GM18907 (cell line): ENCODE data around the gene PLEKHN1.
"Not testable (repeated sequence)": the region's sequence is repeated elsewhere in the genome, so short reads cannot be mapped to it uniquely, and the experiment has no call there.

Source experiments
- ATAC-seq: cut with Tn5 transposase; IDR thresholded peaks from one replicate; pipeline ENCODE4 v1.9.1; 2021; ENCODE audit warnings: mild to moderate bottlenecking, moderate library complexity; ENCODE audit not compliant: unreplicated experiment

PLEKHN1 gene

GRCh38 chr1:1005774-1006304, 39.6 kb downstream of the PLEKHN1 start:
- ATAC-seq, result no peak

DNA sequence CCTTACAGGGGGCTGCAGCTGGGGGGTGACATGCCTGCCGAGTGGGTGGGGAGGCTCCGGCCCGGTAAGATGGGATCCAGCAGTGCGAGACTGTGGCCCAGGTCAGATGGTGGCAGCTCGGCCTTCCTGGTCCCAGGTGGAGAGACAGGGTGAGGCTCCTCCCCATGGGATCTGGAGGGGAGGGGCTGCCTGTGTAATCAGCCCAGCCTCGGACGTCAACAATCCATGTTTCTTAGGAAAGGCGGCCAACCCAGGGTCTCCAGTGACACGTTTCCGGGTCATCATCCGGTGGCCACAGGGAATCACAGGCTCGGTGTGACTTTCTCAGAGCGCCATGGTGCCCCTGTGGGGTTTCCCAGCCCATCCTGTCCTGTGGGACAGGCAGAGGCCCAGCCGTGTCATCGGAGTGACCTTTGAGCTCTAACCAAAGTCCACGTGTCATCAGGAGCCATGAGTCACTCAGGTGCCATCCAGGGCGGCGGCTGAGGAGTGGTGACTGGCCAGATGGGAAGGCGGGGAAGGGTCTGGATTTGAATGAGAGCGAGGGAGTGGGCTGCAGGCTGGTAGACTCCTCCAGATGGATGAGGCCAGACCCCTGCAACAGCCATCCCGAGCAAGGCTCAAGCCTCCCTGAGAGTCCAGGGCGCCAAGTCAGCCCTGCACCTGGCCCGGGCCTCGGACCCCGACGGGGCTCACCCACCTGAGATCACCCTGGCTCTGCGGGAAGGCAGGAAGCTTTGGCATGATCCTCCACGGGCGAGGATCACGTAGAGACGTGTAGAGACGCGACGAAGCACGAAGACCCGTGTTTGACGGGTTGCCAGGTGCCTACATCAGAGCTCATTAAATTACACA, 40.2 kb downstream of the PLEKHN1 start:
- ATAC-seq, result no peak

GRCh38 chr1:1010131-1010530, 43.8 kb downstream of the PLEKHN1 start:
- not testable (repeated sequence) for ATAC-seq

DNA sequence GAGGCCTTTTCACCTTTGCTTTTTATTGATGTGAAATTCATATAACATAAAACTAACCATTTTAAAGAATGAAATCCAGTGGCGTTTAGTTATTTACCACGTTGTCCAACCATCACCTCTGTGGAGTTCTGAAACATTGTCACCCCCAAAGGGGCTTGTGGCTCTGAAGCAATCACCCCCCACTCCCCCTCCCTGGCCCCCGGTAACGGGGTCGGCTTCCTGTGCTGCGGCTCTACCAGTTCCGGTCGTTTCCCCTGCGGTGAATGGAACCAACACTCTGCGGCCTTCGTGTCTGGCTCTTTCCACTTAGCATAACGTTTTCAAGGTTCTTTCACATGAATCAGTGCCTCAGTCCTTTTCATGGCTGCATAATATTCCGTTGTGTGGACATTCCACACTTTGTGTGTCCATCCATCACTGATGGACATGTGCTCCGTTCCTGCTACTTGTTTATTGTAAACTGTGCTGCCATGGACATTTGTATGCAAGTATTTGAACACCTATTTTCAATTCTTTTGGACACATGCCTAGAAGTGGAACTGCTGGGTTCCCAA, 45.2 kb downstream of the PLEKHN1 start:
- ATAC-seq, result no peak

- not testable (repeated sequence) for ATAC-seq
These were observed 46.4 kb downstream of the PLEKHN1 start for GRCh38 chr1:1012736-1013104.

DNA sequence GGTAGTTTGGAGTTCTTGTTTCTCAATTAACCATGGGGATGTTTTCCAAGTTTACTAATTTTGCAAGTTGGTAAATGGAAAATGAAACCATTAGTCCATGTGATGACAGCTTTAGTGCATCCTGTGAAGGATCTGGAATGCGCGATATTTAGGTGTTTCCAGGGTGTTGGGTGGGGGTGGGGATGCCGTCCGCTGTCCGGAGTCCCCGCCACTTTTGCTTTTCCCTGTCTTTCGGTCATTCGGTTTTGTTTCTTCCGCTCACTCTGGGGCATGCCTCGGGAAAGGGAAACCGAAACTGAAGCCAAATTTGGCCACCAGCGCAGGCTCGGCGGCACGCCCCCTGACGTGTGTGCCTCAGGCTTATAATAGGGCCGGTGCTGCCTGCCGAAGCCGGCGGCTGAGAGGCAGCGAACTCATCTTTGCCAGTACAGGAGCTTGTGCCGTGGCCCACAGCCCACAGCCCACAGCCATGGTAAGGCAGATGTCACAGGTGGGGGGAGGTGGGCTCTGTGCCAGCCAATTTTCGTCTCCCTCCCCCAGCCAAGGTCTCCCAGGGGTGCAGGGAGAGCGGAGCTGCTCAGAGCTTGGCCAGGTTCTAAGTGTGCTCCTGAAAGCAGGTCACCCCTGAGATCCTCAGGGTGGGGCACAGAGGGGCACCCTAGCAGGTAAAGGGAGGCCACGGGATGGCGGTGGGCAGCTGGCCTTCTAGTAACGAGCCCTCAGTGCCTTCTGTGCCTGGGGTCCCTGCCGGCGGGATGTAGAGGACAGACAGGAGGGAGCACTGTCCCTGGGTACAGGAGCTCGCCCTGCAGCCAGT, 47.0 kb downstream of the PLEKHN1 start, which contains the start of gene ISG15:
TSS of gene ISG15 (plus strand) at position 393 of the 817 bp plus-strand sequence. CDS start at position 470, 77 bp downstream.
- ATAC-seq, result peak; percentile 79

DNA sequence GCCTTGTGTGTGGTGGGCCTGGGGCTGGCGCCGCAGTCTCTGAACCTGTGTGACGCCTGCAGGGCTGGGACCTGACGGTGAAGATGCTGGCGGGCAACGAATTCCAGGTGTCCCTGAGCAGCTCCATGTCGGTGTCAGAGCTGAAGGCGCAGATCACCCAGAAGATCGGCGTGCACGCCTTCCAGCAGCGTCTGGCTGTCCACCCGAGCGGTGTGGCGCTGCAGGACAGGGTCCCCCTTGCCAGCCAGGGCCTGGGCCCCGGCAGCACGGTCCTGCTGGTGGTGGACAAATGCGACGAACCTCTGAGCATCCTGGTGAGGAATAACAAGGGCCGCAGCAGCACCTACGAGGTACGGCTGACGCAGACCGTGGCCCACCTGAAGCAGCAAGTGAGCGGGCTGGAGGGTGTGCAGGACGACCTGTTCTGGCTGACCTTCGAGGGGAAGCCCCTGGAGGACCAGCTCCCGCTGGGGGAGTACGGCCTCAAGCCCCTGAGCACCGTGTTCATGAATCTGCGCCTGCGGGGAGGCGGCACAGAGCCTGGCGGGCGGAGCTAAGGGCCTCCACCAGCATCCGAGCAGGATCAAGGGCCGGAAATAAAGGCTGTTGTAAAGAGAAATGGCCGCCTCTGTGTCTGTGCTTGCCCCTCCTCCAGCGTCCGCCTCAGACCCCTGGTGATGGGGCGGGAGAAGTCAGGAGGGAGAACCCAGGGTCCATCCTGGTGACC, 47.8 kb downstream of the PLEKHN1 start:
- ATAC-seq, result no peak

- no peak for ATAC-seq
These were observed 48.8 kb downstream of the PLEKHN1 start for GRCh38 chr1:1014799-1015681.

DNA sequence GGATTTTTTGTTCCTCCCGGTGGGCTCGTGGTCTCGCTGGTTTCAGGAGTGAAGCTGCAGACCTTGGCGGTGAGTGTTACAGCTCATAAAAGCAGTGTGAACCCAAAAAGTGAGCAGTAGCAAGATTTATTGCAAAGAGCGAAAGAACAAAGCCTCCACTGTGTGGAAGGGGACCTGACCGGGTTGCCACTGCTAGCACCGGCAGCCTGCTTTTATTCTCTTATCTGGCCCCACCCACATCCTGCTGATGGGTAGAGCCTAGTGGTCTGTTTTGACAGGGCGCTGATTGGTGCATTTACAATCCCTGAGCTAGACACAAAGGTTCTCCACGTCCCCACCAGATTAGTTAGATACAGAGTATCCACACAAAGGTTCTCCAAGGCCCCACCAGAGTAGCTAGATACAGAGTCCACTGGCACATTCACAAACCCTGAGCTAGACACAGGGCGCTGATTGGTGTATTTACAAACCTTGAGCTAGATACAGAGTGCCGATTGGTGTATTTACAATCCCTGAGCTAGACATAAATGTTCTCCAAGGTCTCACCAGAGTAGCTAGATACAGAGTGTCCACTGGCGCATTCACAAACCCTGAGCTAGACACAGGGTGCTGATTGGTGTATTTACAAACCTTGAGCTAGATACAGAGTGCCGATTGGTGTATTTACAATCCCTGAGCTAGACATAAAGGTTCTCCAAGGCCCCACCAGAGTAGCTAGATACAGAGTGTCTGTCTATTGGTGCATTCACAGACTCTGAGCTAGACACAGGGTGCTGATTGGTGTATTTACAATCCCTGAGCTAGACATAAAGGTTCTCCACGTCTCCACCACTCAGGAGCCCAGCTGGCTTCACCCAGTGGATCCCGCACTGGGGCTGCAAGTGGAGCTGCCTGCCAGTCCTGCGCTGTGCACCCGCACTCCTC, 51.4 kb downstream of the PLEKHN1 start:
- not testable (repeated sequence) for ATAC-seq

- ATAC-seq, result not testable (repeated sequence)
These were observed 52.0 kb downstream of the PLEKHN1 start for GRCh38 chr1:1018321-1018685.

- peak; percentile 58 for ATAC-seq
These were observed 53.1 kb downstream of the PLEKHN1 start for GRCh38 chr1:1019122-1019999.

- ATAC-seq, result peak; percentile 29
These were observed 53.7 kb downstream of the PLEKHN1 start, which contains the start of gene AGRN for GRCh38 chr1:1020000-1020404. AGRN (plus strand) TSS chr1:1020120; CDS start chr1:1020173, 53 bp downstream.

DNA sequence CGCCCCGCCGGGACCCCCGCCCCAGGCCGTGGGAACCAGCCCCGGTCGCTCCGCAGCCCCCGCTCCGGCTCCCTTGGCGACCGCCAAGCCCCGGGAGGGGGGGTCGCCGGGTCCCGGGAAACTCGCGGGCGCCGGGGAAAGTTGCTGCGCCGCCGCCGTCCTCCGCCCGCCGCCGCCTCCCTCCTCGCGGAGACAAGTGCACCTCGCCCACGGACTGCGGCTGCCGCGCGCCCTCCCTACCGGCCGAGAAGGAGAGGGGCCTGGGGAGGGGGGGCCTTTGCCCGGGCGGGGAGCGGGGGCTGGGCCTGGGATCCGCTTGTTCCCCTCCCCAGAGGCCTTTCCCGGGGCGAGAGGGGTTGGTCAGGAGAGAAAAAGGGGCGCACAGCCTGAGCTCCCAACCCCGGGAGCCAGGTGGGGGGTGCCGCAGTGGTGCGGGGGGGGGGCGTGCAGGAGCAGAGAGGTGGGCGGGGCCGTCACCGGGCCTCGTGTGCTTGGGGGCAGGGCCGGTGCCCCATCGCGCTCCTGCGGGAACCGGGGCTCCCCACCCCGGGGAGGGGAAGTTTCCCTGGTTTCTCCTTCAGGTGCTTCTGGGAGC, 54.2 kb downstream of the PLEKHN1 start:
- peak; percentile 12 for ATAC-seq

DNA sequence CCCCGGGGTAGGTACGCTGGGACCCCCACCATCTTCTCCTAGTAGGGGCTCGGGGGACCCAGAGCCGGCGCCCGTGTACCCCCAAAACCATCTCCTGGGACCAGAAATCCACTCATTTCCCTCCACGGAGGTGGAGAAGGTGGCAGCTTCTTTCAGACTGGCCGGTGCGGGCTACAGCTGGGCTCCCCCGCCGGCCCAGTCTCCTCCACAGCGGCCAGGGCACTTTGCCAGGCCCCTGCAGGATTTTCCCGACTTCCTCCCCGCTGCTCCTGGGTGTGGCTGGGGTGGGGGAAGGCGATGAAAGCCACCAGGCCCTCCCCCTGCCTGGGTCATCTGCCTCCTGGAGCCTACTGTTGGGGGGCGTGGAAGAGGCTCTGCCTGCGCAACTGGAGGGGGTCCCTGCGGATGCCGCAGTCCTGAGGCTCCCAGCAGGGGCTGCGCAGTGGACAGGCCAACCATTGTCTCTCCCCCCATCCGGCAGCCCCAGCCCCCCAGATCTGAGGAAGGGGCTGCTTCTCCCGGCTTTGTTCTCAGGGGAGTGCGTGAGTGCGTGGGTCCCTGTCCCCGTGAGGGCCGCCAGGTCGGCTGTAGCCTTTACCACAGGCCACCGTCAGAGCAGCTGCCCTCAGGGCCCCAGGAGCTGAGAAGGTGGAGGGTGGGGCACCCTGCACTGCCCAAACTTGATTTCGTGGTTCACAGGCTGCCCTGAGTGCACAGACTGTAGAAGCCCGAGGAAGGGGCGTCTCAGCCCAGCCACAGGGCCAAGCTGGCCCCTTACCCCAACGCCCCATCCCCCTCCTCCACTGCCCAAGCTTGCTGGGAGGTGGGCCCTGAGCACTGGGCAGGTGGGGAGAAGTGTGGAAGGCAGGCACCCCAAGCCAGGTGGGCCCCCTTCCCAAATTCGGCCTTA, 55.0 kb downstream of the PLEKHN1 start:
- ATAC-seq, result no peak

DNA sequence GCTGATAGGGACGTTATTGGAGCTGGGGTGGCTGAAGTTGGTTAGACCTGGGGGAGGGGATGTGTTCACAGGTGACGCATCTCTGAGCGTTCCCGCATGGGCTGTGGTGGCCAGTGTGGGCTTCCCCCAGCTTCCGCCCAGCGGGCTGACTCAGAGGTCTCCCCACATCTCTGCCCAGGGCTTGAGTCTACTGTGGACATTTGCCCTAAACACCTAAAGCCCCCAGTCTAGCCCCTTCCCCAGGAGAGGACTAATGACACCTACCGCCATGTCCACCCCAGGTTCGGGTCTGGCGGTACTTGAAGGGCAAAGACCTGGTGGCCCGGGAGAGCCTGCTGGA, 55.6 kb downstream of the PLEKHN1 start:
- no peak for ATAC-seq

GRCh38 chr1:1022302-1023009, 56.2 kb downstream of the PLEKHN1 start:
- no peak for ATAC-seq
